HEK293 (cell line): ENCODE results near the gene CATSPERD.
A peak's percentile ranks its signal among the peaks of the same experiment; 100 is the strongest.

Experiments used
- BCL11B ChIP-seq: fragments of 450-650 bp; formaldehyde crosslinking; IDR thresholded peaks from 2 replicates; pipeline ENCODE4 v1.5.1; 2016; ENCODE audit warnings: low read depth, missing biosample characterization, missing genetic modification characterization
- GLI4 ChIP-seq: fragments of 450-650 bp; formaldehyde crosslinking; IDR thresholded peaks from 2 replicates; pipeline ENCODE4 v1.5.1; 2016; ENCODE audit warnings: missing biosample characterization, missing genetic modification characterization
- KLF16 ChIP-seq: fragments of 450-650 bp; formaldehyde crosslinking; IDR thresholded peaks from 2 replicates; pipeline ENCODE4 v1.5.1; 2017; ENCODE audit warnings: missing biosample characterization, missing genetic modification characterization
- SCRT1 ChIP-seq: fragments of 450-650 bp; formaldehyde crosslinking; IDR thresholded peaks from 2 replicates; pipeline ENCODE4 v1.5.1; 2016; ENCODE audit warnings: missing biosample characterization, missing genetic modification characterization, borderline replicate concordance
- SP2 ChIP-seq: fragments of 450-650 bp; formaldehyde crosslinking; IDR thresholded peaks from 2 replicates; pipeline ENCODE4 v1.5.1; 2016; ENCODE audit warnings: missing biosample characterization, missing genetic modification characterization
- ZBTB7A ChIP-seq: fragments of 450-650 bp; formaldehyde crosslinking; IDR thresholded peaks from 2 replicates; pipeline ENCODE4 v1.5.1; 2016; ENCODE audit warnings: low read depth, missing biosample characterization, missing genetic modification characterization
- ZEB2 ChIP-seq: fragments of 450-650 bp; formaldehyde crosslinking; IDR thresholded peaks from 2 replicates; pipeline ENCODE4 v1.5.1; 2016; ENCODE audit warnings: missing biosample characterization, missing genetic modification characterization
- ZFHX2 ChIP-seq: fragments of 450-650 bp; formaldehyde crosslinking; conservative IDR thresholded peaks from 2 replicates; pipeline ENCODE4 v1.5.1; 2016; ENCODE audit warnings: missing biosample characterization, missing genetic modification characterization
- ZNF10 ChIP-seq: fragments of 450-650 bp; formaldehyde crosslinking; IDR thresholded peaks from 2 replicates; pipeline ENCODE4 v1.5.1; 2017; ENCODE audit warnings: missing biosample characterization, missing genetic modification characterization
- ZNF214 ChIP-seq: fragments of 450-650 bp; formaldehyde crosslinking; IDR thresholded peaks from 2 replicates; pipeline ENCODE4 v1.5.1; 2017; ENCODE audit warnings: missing biosample characterization, mild to moderate bottlenecking, missing genetic modification characterization, borderline replicate concordance
- ZNF221 ChIP-seq: fragments of 450-650 bp; formaldehyde crosslinking; IDR thresholded peaks from 2 replicates; pipeline ENCODE4 v1.5.1; 2017; ENCODE audit warnings: missing biosample characterization, missing genetic modification characterization, borderline replicate concordance
- ZNF24 ChIP-seq: fragments of 450-650 bp; formaldehyde crosslinking; IDR thresholded peaks from 2 replicates; pipeline ENCODE4 v1.5.1; 2016; ENCODE audit warnings: missing biosample characterization, missing genetic modification characterization
- ZNF560 ChIP-seq: fragments of 450-650 bp; formaldehyde crosslinking; IDR thresholded peaks from 2 replicates; pipeline ENCODE4 v1.5.1; 2017; ENCODE audit warnings: missing biosample characterization, missing genetic modification characterization, borderline replicate concordance
- ZNF585B ChIP-seq: fragments of 450-650 bp; formaldehyde crosslinking; IDR thresholded peaks from 2 replicates; pipeline ENCODE4 v1.5.1; 2016; ENCODE audit warnings: missing biosample characterization, missing genetic modification characterization
- ZNF610 ChIP-seq: fragments of 450-650 bp; formaldehyde crosslinking; IDR thresholded peaks from 2 replicates; pipeline ENCODE4 v1.5.1; 2016; ENCODE audit warnings: missing biosample characterization, missing genetic modification characterization, borderline replicate concordance
- ZXDB ChIP-seq: fragments of 450-650 bp; formaldehyde crosslinking; IDR thresholded peaks from 2 replicates; pipeline ENCODE4 v1.5.1; 2016; ENCODE audit warnings: missing biosample characterization, missing genetic modification characterization
- TF ChIP-seq, protein P1 (sequence below): fragments of 450-650 bp; IDR thresholded peaks from 2 replicates; pipeline ENCODE4 v1.5.1; 2018; ENCODE audit warnings: missing biosample characterization, missing genetic modification characterization
- TF ChIP-seq, protein P2 (sequence below): fragments of 450-650 bp; formaldehyde crosslinking; IDR thresholded peaks from 2 replicates; pipeline ENCODE4 v1.5.1; 2017; ENCODE audit warnings: missing biosample characterization, missing genetic modification characterization
- TF ChIP-seq, protein P3 (sequence below): fragments of 450-650 bp; formaldehyde crosslinking; optimal IDR thresholded peaks from 2 replicates; pipeline ENCODE3; 2016; ENCODE audit warnings: missing biosample characterization, mild to moderate bottlenecking, missing genetic modification characterization
- TF ChIP-seq, protein P4 (sequence below): fragments of 450-650 bp; formaldehyde crosslinking; IDR thresholded peaks from 2 replicates; pipeline ENCODE4 v1.5.1; 2016; ENCODE audit warnings: missing biosample characterization, missing genetic modification characterization
- TF ChIP-seq, protein P5 (sequence below): fragments of 450-650 bp; formaldehyde crosslinking; IDR thresholded peaks from 2 replicates; pipeline ENCODE4 v1.5.1; 2016; ENCODE audit warnings: missing biosample characterization, missing genetic modification characterization

Gene CATSPERD

DNA sequence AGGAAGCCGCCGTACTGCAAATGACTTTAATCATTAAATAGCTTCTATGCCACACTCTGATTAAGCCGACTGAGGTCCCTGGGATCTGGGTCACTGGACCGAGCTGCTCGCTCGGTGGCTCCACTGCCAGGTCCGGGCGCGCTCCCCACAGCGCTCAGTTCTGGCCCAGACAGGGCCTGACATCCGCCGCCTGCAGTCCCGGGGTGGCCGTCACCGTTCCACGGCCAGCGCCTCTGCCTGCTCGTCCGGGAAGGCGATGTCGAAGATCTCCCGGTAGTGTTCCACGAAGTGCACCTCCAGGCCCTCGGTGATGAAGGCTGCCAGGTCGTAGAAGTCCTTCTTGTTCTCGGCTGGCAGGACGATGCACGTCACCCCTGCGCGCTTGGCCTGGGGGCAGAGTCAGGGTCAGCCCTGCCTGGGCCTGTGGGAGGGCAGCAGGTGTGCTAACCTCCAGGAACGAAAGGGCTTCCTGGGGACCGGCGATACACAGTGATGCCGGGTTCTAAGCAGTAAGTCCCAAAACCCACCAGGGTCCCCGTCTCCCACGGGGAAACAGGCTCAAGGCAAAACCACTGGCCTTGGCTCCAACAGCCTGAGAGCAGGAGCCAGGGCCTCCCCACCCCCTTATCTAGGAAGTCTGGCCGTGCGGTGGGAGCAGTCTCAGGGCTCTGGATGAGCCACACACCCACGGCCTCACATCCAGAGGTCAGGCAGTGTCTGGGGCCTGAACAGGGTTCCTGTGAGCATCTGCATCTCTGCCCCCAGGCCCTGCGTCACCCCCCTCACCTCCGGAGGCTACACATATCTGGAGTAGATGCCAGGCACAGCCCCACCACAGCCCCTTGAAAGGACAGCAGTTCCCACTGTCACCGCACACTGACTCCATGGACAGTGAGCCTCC, 28.4 kb upstream of the CATSPERD start (continued):
- no peak for TF ChIP-seq GLI4 (tag by site-specific recombination)
- peak; percentile 12; the same call in 1 of the 2 replicates for TF ChIP-seq ZXDB
- TF ChIP-seq, protein P1, sequence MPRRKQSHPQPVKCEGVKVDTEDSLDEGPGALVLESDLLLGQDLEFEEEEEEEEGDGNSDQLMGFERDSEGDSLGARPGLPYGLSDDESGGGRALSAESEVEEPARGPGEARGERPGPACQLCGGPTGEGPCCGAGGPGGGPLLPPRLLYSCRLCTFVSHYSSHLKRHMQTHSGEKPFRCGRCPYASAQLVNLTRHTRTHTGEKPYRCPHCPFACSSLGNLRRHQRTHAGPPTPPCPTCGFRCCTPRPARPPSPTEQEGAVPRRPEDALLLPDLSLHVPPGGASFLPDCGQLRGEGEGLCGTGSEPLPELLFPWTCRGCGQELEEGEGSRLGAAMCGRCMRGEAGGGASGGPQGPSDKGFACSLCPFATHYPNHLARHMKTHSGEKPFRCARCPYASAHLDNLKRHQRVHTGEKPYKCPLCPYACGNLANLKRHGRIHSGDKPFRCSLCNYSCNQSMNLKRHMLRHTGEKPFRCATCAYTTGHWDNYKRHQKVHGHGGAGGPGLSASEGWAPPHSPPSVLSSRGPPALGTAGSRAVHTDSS, result peak; percentile 50; the same call in 1 of the 2 replicates
- peak; percentile 59; the same call in 1 of the 2 replicates for TF ChIP-seq ZFHX2 (tag by site-specific recombination)
- TF ChIP-seq, protein P2, sequence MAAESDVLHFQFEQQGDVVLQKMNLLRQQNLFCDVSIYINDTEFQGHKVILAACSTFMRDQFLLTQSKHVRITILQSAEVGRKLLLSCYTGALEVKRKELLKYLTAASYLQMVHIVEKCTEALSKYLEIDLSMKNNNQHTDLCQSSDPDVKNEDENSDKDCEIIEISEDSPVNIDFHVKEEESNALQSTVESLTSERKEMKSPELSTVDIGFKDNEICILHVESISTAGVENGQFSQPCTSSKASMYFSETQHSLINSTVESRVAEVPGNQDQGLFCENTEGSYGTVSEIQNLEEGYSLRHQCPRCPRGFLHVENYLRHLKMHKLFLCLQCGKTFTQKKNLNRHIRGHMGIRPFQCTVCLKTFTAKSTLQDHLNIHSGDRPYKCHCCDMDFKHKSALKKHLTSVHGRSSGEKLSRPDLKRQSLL, result peak; percentile 52; the same call in 1 of the 2 replicates
- TF ChIP-seq ZNF610, result no peak
- no peak for TF ChIP-seq ZNF24 (tag by site-specific recombination)
- no peak for TF ChIP-seq ZNF560 (tag by site-specific recombination)
- TF ChIP-seq KLF16 (tag by site-specific recombination), result peak; percentile 33; the same call in 1 of the 2 replicates
- TF ChIP-seq ZBTB7A, result 0 out of 2 replicates have a peak, but pooled peaks have one; percentile 50
- TF ChIP-seq BCL11B (tag by site-specific recombination), result peak; percentile 89
- 0 out of 2 replicates have a peak, but pooled peaks have one; percentile 1 for TF ChIP-seq SP2 (tag by site-specific recombination)
- TF ChIP-seq ZNF585B (tag by site-specific recombination), result no peak
- TF ChIP-seq, protein P3, sequence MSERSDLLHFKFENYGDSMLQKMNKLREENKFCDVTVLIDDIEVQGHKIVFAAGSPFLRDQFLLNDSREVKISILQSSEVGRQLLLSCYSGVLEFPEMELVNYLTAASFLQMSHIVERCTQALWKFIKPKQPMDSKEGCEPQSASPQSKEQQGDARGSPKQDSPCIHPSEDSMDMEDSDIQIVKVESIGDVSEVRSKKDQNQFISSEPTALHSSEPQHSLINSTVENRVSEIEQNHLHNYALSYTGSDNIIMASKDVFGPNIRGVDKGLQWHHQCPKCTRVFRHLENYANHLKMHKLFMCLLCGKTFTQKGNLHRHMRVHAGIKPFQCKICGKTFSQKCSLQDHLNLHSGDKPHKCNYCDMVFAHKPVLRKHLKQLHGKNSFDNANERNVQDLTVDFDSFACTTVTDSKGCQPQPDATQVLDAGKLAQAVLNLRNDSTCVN (tag by site-specific recombination), result peak; percentile 38
- TF ChIP-seq SCRT1 (tag by site-specific recombination), result no peak
- TF ChIP-seq, protein P4, sequence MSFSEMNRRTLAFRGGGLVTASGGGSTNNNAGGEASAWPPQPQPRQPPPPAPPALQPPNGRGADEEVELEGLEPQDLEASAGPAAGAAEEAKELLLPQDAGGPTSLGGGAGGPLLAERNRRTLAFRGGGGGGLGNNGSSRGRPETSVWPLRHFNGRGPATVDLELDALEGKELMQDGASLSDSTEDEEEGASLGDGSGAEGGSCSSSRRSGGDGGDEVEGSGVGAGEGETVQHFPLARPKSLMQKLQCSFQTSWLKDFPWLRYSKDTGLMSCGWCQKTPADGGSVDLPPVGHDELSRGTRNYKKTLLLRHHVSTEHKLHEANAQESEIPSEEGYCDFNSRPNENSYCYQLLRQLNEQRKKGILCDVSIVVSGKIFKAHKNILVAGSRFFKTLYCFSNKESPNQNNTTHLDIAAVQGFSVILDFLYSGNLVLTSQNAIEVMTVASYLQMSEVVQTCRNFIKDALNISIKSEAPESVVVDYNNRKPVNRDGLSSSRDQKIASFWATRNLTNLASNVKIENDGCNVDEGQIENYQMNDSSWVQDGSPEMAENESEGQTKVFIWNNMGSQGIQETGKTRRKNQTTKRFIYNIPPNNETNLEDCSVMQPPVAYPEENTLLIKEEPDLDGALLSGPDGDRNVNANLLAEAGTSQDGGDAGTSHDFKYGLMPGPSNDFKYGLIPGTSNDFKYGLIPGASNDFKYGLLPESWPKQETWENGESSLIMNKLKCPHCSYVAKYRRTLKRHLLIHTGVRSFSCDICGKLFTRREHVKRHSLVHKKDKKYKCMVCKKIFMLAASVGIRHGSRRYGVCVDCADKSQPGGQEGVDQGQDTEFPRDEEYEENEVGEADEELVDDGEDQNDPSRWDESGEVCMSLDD (tag by site-specific recombination), result peak; percentile 54; the same call in 1 of the 2 replicates
- TF ChIP-seq ZNF10, result peak; percentile 72
- TF ChIP-seq, protein P5, sequence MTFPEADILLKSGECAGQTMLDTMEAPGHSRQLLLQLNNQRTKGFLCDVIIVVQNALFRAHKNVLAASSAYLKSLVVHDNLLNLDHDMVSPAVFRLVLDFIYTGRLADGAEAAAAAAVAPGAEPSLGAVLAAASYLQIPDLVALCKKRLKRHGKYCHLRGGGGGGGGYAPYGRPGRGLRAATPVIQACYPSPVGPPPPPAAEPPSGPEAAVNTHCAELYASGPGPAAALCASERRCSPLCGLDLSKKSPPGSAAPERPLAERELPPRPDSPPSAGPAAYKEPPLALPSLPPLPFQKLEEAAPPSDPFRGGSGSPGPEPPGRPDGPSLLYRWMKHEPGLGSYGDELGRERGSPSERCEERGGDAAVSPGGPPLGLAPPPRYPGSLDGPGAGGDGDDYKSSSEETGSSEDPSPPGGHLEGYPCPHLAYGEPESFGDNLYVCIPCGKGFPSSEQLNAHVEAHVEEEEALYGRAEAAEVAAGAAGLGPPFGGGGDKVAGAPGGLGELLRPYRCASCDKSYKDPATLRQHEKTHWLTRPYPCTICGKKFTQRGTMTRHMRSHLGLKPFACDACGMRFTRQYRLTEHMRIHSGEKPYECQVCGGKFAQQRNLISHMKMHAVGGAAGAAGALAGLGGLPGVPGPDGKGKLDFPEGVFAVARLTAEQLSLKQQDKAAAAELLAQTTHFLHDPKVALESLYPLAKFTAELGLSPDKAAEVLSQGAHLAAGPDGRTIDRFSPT (tag by site-specific recombination), result peak; percentile 10; the same call in 1 of the 2 replicates
- TF ChIP-seq ZNF214 (tag by site-specific recombination), result no peak
- TF ChIP-seq ZEB2, result peak; percentile 62; the same call in 1 of the 2 replicates
- no peak for TF ChIP-seq ZNF221 (tag by site-specific recombination)
